ENCODE measurements around the gene ATP11A.

ATP11A gene

DNA sequence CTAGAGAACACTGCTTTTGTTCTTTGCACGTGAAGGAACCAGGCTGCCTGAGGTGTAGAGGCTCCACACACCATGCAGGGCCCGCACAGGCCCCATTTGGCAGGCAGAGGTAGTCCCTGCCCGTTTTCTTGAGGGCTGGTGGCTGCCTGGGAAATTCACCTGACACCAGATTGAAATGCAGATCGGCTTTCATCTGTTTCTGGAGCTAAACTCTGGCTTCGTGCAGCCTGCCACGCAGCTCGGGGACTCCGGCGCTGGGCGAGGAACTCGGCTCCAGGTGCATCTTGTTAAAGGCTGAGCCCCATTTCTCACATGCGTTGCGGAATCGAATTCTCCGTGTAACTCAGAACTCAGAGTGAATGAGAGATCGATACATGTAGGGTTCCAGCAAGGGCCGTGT is 37.7 kb downstream of the ATP11A start:
- Histone ChIP-seq H3K14ac (ENCODE audit: low read length) (no peak overlapping the region), H2AFZ (ENCODE audit: insufficient read depth, low read length, poor library complexity) (no peak overlapping the region), H2BK12ac (ENCODE audit: low read length) (no peak overlapping the region), H2BK120ac (ENCODE audit: insufficient read depth, low read length, poor library complexity) (no peak overlapping the region), H3K27me3 (ENCODE audit: insufficient read depth, low read length) (no peaks in the 10 kb centered on the region), H2AK5ac (ENCODE audit: low read length) (no peak overlapping the region), H3K9ac (ENCODE audit: low read length) (no peak overlapping the region), H2BK5ac (ENCODE audit: low read depth, low read length, poor library complexity) (no peak overlapping the region), H3K36me3 (ENCODE audit: control insufficient read depth in 1 of 2, insufficient read depth in 2 of 2, low read length in 2 of 2) (peaks cover 0 to 3% of the 10 kb centered on the region in 2 experiments), H3K4ac (ENCODE audit: low read depth, low read length) (peak overlapping the region; percentile 29), H3K4me2 (ENCODE audit: low read length) (no peak overlapping the region), H3K9me3 (ENCODE audit: insufficient read depth, low read depth, low read length) (no peaks in the 10 kb centered on the region), H4K12ac (ENCODE audit: low read depth, low read length) (no peak overlapping the region), H3K23ac (ENCODE audit: low read length) (no peak overlapping the region), H3K27ac (ENCODE audit: low read depth, low read length) (no peak overlapping the region), H4K8ac (ENCODE audit: low read depth, low read length) (no peak overlapping the region), H3K79me1 (ENCODE audit: low read length) (peaks cover 4% of the 10 kb centered on the region), H3K18ac (ENCODE audit: low read length) (no peak overlapping the region), H3K79me2 (ENCODE audit: control insufficient read depth, insufficient read depth, low read length, poor library complexity) (peaks cover 12% of the 10 kb centered on the region), H3K4me1 (ENCODE audit: control insufficient read depth in 1 of 2, insufficient read depth in 2 of 2, low read length in 2 of 2) (peaks cover 13 to 18% of the 10 kb centered on the region in 2 experiments), H4K91ac (ENCODE audit: low read depth, low read length) (no peak overlapping the region), H3K4me3 (ENCODE audit: low read depth, low read length) (no peak overlapping the region)
- no peak for DNase-seq
- no CpG with 5 or more reads among the region's 17 CpGs for WGBS (ENCODE audit: extremely low coverage, insufficient coverage, insufficient read length)

DNA sequence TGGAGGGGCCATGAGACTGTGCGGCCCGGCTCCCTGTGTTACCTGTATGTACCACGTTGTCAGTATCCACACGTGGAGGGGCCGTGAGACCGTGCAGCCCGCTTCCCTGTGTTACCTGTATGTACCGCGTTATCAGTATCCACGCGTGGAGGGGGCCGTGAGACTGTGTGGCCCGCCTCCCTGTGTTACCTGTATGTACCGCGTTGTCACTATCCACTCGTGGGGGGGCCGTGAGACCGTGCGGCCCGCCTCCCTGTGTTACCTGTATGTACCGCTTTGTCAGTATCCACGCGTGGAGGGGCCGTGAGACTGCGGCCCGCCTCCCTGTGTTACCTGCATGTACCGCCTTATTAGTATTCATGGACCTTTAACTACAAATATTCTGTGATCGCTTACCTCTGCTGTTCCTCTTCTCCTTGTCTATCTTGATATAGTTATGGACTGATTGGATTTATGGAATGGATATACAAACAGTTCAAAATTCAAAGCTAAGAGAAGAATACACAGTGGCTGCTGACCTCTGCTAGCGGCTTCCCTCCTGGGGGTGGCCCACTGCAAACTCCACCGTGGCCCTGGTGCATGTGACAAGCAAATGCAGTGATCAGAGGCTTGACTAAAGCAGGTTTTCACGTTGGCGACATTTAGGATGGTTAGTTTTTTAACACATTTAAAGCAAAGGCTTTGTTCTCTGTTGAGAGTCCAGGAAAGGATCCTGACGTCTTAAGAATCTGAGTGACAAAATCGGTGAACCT is 38.7 kb downstream of the ATP11A start:
- Histone ChIP-seq H3K9ac (ENCODE audit: low read length) (no peak overlapping the region), H2AFZ (ENCODE audit: insufficient read depth, low read length, poor library complexity) (no peak overlapping the region), H3K23ac (ENCODE audit: low read length) (no peak overlapping the region), H2AK5ac (ENCODE audit: low read length) (no peak overlapping the region), H3K4me3 (ENCODE audit: low read depth, low read length) (no peak overlapping the region), H3K4me1 (ENCODE audit: control insufficient read depth in 1 of 2, insufficient read depth in 2 of 2, low read length in 2 of 2) (peaks cover 10 to 15% of the 10 kb centered on the region in 2 experiments), H4K8ac (ENCODE audit: low read depth, low read length) (no peak overlapping the region), H3K4ac (ENCODE audit: low read depth, low read length) (no peak overlapping the region), H3K27me3 (ENCODE audit: insufficient read depth, low read length) (no peaks in the 10 kb centered on the region), H3K18ac (ENCODE audit: low read length) (no peak overlapping the region), H3K27ac (ENCODE audit: low read depth, low read length) (no peak overlapping the region), H2BK12ac (ENCODE audit: low read length) (no peak overlapping the region), H3K36me3 (ENCODE audit: control insufficient read depth in 1 of 2, insufficient read depth in 2 of 2, low read length in 2 of 2) (peaks cover 0 to 3% of the 10 kb centered on the region in 2 experiments), H3K4me2 (ENCODE audit: low read length) (no peak overlapping the region), H3K79me1 (ENCODE audit: low read length) (peaks cover 3% of the 10 kb centered on the region), H3K79me2 (ENCODE audit: control insufficient read depth, insufficient read depth, low read length, poor library complexity) (peaks cover 12% of the 10 kb centered on the region), H3K9me3 (ENCODE audit: insufficient read depth, low read depth, low read length) (no peaks in the 10 kb centered on the region), H2BK5ac (ENCODE audit: low read depth, low read length, poor library complexity) (no peak overlapping the region), H4K91ac (ENCODE audit: low read depth, low read length) (no peak overlapping the region), H4K12ac (ENCODE audit: low read depth, low read length) (no peak overlapping the region), H2BK120ac (ENCODE audit: insufficient read depth, low read length, poor library complexity) (no peak overlapping the region), H3K14ac (ENCODE audit: low read length) (no peak overlapping the region)
- no peak for DNase-seq
- no CpG with 5 or more reads among the region's 34 CpGs for WGBS (ENCODE audit: extremely low coverage, insufficient coverage, insufficient read length)

DNA sequence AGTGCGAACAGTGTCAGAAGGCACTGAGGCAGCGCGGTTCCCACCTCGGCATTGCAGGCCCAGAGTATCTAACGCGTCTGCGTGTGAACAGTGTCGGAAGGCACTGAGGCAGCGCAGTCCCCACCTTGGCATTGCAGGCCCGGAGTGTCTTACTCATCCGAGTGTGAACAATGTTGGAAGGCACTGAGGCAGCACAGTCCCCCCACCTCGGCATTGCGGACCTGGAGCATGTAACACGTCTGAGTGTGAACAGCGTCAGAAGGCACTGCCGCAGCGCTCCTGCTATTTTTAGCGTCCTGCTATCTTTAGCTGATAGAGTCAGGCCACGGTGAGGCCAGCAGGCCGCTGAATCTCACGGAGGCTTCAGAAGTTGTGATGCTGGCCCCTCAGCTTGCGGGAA is 39.6 kb downstream of the ATP11A start:
- Histone ChIP-seq H2AFZ (ENCODE audit: insufficient read depth, low read length, poor library complexity) (no peak overlapping the region), H4K8ac (ENCODE audit: low read depth, low read length) (no peak overlapping the region), H3K36me3 (ENCODE audit: control insufficient read depth in 1 of 2, insufficient read depth in 2 of 2, low read length in 2 of 2) (peaks cover 0 to 3% of the 10 kb centered on the region in 2 experiments), H3K27ac (ENCODE audit: low read depth, low read length) (no peak overlapping the region), H3K4me1 (ENCODE audit: control insufficient read depth in 1 of 2, insufficient read depth in 2 of 2, low read length in 2 of 2) (peaks cover 10 to 13% of the 10 kb centered on the region in 2 experiments), H4K91ac (ENCODE audit: low read depth, low read length) (no peak overlapping the region), H3K9me3 (ENCODE audit: insufficient read depth, low read depth, low read length) (no peaks in the 10 kb centered on the region), H2BK12ac (ENCODE audit: low read length) (no peak overlapping the region), H2BK120ac (ENCODE audit: insufficient read depth, low read length, poor library complexity) (no peak overlapping the region), H2AK5ac (ENCODE audit: low read length) (no peak overlapping the region), H3K27me3 (ENCODE audit: insufficient read depth, low read length) (no peaks in the 10 kb centered on the region), H3K79me1 (ENCODE audit: low read length) (peaks cover 3% of the 10 kb centered on the region), H3K23ac (ENCODE audit: low read length) (no peak overlapping the region), H3K9ac (ENCODE audit: low read length) (no peak overlapping the region), H3K14ac (ENCODE audit: low read length) (no peak overlapping the region), H2BK5ac (ENCODE audit: low read depth, low read length, poor library complexity) (no peak overlapping the region), H4K12ac (ENCODE audit: low read depth, low read length) (no peak overlapping the region), H3K4me2 (ENCODE audit: low read length) (no peak overlapping the region), H3K4me3 (ENCODE audit: low read depth, low read length) (no peak overlapping the region), H3K18ac (ENCODE audit: low read length) (no peak overlapping the region), H3K4ac (ENCODE audit: low read depth, low read length) (no peak overlapping the region), H3K79me2 (ENCODE audit: control insufficient read depth, insufficient read depth, low read length, poor library complexity) (peaks cover 8% of the 10 kb centered on the region)
- no peak for DNase-seq
- no CpG with 5 or more reads among the region's 22 CpGs for WGBS (ENCODE audit: extremely low coverage, insufficient coverage, insufficient read length)

DNA sequence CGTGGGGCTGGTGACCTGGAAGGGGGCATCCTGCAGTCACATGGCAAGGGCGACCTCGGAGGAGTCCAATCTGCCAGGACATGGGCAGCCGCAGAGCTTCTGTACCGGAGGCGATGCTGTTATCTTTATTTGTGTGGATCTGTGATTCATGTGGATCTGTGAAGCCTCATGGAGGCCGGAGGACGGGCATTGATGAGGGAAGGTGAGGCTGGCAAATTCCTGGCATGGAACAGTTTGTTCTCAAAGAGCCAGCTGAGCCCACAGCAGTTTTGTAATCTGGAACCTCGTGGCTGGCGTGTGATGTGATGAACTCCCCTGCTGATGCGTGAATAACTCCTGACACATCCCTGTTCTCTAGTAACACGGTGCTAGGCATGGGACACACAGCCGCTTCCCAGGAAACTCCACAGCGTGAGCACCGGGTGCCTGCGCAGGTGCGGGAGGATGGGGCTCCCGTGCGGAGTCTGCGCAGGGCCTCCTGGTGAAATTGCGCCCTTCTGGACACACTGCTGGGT is 40.4 kb downstream of the ATP11A start:
- H3K23ac ChIP-seq (ENCODE audit: low read length), result no peak overlapping the region
- H2AFZ ChIP-seq (ENCODE audit: insufficient read depth, low read length, poor library complexity), result no peak overlapping the region
- no peak overlapping the region for H2BK5ac ChIP-seq (ENCODE audit: low read depth, low read length, poor library complexity)
- H2BK120ac ChIP-seq (ENCODE audit: insufficient read depth, low read length, poor library complexity), result no peak overlapping the region
- no peak overlapping the region for H4K91ac ChIP-seq (ENCODE audit: low read depth, low read length)
- no peaks in the 10 kb centered on the region for H3K79me1 ChIP-seq (ENCODE audit: low read length)
- H4K8ac ChIP-seq (ENCODE audit: low read depth, low read length), result no peak overlapping the region
- H3K9me3 ChIP-seq (ENCODE audit: insufficient read depth, low read depth, low read length), result no peaks in the 10 kb centered on the region
- no peak overlapping the region for H4K12ac ChIP-seq (ENCODE audit: low read depth, low read length)
- H3K14ac ChIP-seq (ENCODE audit: low read length), result no peak overlapping the region
- H3K27me3 ChIP-seq (ENCODE audit: insufficient read depth, low read length), result no peaks in the 10 kb centered on the region
- H3K27ac ChIP-seq (ENCODE audit: low read depth, low read length), result no peak overlapping the region
- H3K9ac ChIP-seq (ENCODE audit: low read length), result no peak overlapping the region
- peak overlapping the region; percentile 19 for H3K4ac ChIP-seq (ENCODE audit: low read depth, low read length)
- no peak overlapping the region for H3K4me3 ChIP-seq (ENCODE audit: low read depth, low read length)
- no peak overlapping the region for H2AK5ac ChIP-seq (ENCODE audit: low read length)
- no peak for DNase-seq
- peak overlapping the region; percentile 17 for H3K18ac ChIP-seq (ENCODE audit: low read length)
- no peak overlapping the region for H2BK12ac ChIP-seq (ENCODE audit: low read length)
- peaks cover 3 to 7% of the 10 kb centered on the region in 2 experiments for H3K4me1 ChIP-seq (ENCODE audit: control insufficient read depth in 1 of 2, insufficient read depth in 2 of 2, low read length in 2 of 2)
- H3K4me2 ChIP-seq (ENCODE audit: low read length), result no peak overlapping the region
- no peaks in the 10 kb centered on the region for H3K36me3 ChIP-seq (ENCODE audit: control insufficient read depth in 1 of 2, insufficient read depth in 2 of 2, low read length in 2 of 2)
- WGBS (ENCODE audit: extremely low coverage, insufficient coverage, insufficient read length), result no CpG with 5 or more reads among the region's 21 CpGs
- peaks cover 5% of the 10 kb centered on the region for H3K79me2 ChIP-seq (ENCODE audit: control insufficient read depth, insufficient read depth, low read length, poor library complexity)
